Measurements from ENCODE around the gene TACR2. TPM values are rescaled to one million over a fixed set of nuclear protein-coding genes. Genes with fewer than 3 reads are reported as not detected.

The TACR2 gene
- total RNA-seq, 4 donors from 2014 or later, result 18.9 to 241 (median 78.9) TPM

- Histone ChIP-seq H3K9me3 (no peaks in the 10 kb centered on the region), H3K27ac (peak overlapping the region; percentile 80 to 90 (median 82))
- 33 to 71% methylated on average over 1 to 5 of the region's 5 CpGs for WGBS, 2 donors (ENCODE audit: low coverage in 1 of 2)
Observed at GRCh38 chr10:69457771-69458237, 41.1 kb upstream of the TACR2 start.

GRCh38 chr10:69456880-69457693, 40.4 kb upstream of the TACR2 start:
- Histone ChIP-seq H3K27me3 (no peaks in the 10 kb centered on the region), H3K4me1 (peaks cover 59 to 89% (median 72%) of the 10 kb centered on the region in 4 donors), H3K36me3 (no peaks in the 10 kb centered on the region), H3K9me3 (no peaks in the 10 kb centered on the region), H3K4me3 (no peak overlapping the region), H3K27ac (peak overlapping the region; percentile 80 to 90 (median 82))
- intact Hi-C loops (cut with DNase I; ENCODE audit: low total_unique reads), result no loop called here
- TF ChIP-seq CTCF (IDR thresholded peaks at IDR 0.05) (no peak), POLR2A (IDR thresholded peaks at IDR 0.05) (no peak), POLR2AphosphoS5 (IDR thresholded peaks at IDR 0.05) (no peak), EP300 (IDR thresholded peaks at IDR 0.05; ENCODE audit: low read depth) (no peak)
- 83 to 90% methylated on average over 1 to 8 of the region's 8 CpGs for WGBS, 2 donors (ENCODE audit: low coverage in 1 of 2)
- in situ Hi-C loops (cut with MboI; ENCODE audit: low pct_ligation_motif_present in 1 of 4, low pct_unique_long_range_greater_than_20kb in 1 of 4, low sequenced_read_pairs in 3 of 4), result no loop called here
- DNase-seq, result no peak

More at GRCh38 chr10:69457771-69458237, 41.1 kb upstream of the TACR2 start:
- intact Hi-C loops (cut with DNase I; ENCODE audit: low total_unique reads), result no loop called here
- in situ Hi-C loops (cut with MboI; ENCODE audit: low pct_ligation_motif_present in 1 of 4, low pct_unique_long_range_greater_than_20kb in 1 of 4, low sequenced_read_pairs in 3 of 4), result no loop called here
- Histone ChIP-seq H3K27me3 (no peaks in the 10 kb centered on the region), H3K4me1 (peaks cover 53 to 85% (median 67%) of the 10 kb centered on the region in 4 donors), H3K36me3 (no peaks in the 10 kb centered on the region), H3K4me3 (no peak overlapping the region)
- no peak for DNase-seq
- TF ChIP-seq CTCF (IDR thresholded peaks at IDR 0.05) (no peak), POLR2AphosphoS5 (IDR thresholded peaks at IDR 0.05) (no peak), POLR2A (IDR thresholded peaks at IDR 0.05) (no peak), EP300 (IDR thresholded peaks at IDR 0.05; ENCODE audit: low read depth) (no peak)

GRCh38 chr10:69455006-69455763, 38.5 kb upstream of the TACR2 start:
- in situ Hi-C loops (cut with MboI; ENCODE audit: low pct_ligation_motif_present in 1 of 4, low pct_unique_long_range_greater_than_20kb in 1 of 4, low sequenced_read_pairs in 3 of 4) (no loop called here), intact Hi-C loops (cut with DNase I; ENCODE audit: low total_unique reads) (no loop called here)
- no peak overlapping the region for H3K4me3 ChIP-seq
- no peaks in the 10 kb centered on the region for H3K9me3 ChIP-seq
- peaks cover 51 to 87% (median 73%) of the 10 kb centered on the region in 4 donors for H3K4me1 ChIP-seq
- H3K36me3 ChIP-seq, result no peaks in the 10 kb centered on the region
- 75 to 90% methylated on average over 7 to 10 of the region's 10 CpGs for WGBS, 2 donors (ENCODE audit: low coverage in 1 of 2)
- no peaks in the 10 kb centered on the region for H3K27me3 ChIP-seq
- DNase-seq, result no peak
- TF ChIP-seq EP300 (IDR thresholded peaks at IDR 0.05; ENCODE audit: low read depth) (no peak), CTCF (IDR thresholded peaks at IDR 0.05) (no peak), POLR2AphosphoS5 (IDR thresholded peaks at IDR 0.05) (no peak), POLR2A (IDR thresholded peaks at IDR 0.05) (no peak)
- H3K27ac ChIP-seq, result peak overlapping the region in 3 of 4 donors; percentile 13 to 95 (median 90)

GRCh38 chr10:69453795-69454194, 37.1 kb upstream of the TACR2 start:
- intact Hi-C loops (cut with DNase I; ENCODE audit: low total_unique reads), result no loop called here
- H3K9me3 ChIP-seq, result no peaks in the 10 kb centered on the region
- peaks cover 41 to 87% (median 73%) of the 10 kb centered on the region in 4 donors for H3K4me1 ChIP-seq
- H3K27ac ChIP-seq, result peak overlapping the region; percentile 89 to 95 (median 90)
- no peak overlapping the region for H3K4me3 ChIP-seq
- no peak for DNase-seq
- in situ Hi-C loops (cut with MboI; ENCODE audit: low pct_ligation_motif_present in 1 of 4, low pct_unique_long_range_greater_than_20kb in 1 of 4, low sequenced_read_pairs in 3 of 4), result no loop called here
- no peak for TF ChIP-seq POLR2A (IDR thresholded peaks at IDR 0.05)
- TF ChIP-seq EP300 (IDR thresholded peaks at IDR 0.05; ENCODE audit: low read depth), result no peak
- no peak for TF ChIP-seq POLR2AphosphoS5 (IDR thresholded peaks at IDR 0.05)
- TF ChIP-seq CTCF (IDR thresholded peaks at IDR 0.05), result no peak
- H3K36me3 ChIP-seq, result no peaks in the 10 kb centered on the region
- H3K27me3 ChIP-seq, result no peaks in the 10 kb centered on the region

Data from transverse colon (tissue), 4 donors.